ENCODE data around the gene SIAH2. TPM values are rescaled to one million over a fixed set of nuclear protein-coding genes. Genes with fewer than 3 reads are reported as not detected.

Gene SIAH2
- total RNA-seq, 1 donor: 22.5 TPM

DNA sequence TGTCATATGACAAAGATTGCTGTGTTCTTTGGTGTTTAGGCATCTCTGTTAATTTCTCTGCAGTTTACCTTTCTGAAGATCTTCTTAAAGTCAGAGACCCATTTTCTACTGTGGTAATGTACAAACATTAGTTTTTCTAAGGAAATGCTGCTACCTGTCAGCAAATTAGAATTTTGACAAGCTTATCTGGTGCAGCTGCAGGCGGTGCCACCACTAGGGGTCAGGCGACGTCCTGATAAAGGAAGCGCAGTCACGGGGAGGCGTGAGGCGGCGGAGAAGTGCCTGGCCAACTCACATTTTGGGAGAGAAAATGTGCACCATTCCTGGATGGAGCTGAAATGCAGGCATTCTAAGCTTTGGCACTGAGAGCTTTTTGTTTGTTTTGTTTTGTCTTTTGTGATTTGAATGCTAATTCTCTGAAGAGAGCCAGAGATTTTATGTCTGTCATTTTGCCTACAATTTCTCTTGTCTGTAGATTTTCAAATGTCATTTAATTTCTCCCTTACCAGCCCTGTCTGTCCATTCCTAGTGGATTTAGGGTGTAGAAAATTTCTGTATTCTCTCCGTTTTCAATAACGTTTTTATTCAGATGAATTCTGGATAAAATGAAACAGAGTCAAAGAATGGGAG, 24.9 kb upstream of the SIAH2 start:
- DNase-seq (ENCODE audit: low read depth): peak; percentile 67
- H3K4me3 ChIP-seq (ENCODE audit: low read depth, low read length): no peak overlapping the region
- TF ChIP-seq, protein P1, sequence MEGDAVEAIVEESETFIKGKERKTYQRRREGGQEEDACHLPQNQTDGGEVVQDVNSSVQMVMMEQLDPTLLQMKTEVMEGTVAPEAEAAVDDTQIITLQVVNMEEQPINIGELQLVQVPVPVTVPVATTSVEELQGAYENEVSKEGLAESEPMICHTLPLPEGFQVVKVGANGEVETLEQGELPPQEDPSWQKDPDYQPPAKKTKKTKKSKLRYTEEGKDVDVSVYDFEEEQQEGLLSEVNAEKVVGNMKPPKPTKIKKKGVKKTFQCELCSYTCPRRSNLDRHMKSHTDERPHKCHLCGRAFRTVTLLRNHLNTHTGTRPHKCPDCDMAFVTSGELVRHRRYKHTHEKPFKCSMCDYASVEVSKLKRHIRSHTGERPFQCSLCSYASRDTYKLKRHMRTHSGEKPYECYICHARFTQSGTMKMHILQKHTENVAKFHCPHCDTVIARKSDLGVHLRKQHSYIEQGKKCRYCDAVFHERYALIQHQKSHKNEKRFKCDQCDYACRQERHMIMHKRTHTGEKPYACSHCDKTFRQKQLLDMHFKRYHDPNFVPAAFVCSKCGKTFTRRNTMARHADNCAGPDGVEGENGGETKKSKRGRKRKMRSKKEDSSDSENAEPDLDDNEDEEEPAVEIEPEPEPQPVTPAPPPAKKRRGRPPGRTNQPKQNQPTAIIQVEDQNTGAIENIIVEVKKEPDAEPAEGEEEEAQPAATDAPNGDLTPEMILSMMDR (IDR thresholded peaks at IDR 0.05; ENCODE audit: insufficient read depth, low read length): peak; percentile 78

DNA sequence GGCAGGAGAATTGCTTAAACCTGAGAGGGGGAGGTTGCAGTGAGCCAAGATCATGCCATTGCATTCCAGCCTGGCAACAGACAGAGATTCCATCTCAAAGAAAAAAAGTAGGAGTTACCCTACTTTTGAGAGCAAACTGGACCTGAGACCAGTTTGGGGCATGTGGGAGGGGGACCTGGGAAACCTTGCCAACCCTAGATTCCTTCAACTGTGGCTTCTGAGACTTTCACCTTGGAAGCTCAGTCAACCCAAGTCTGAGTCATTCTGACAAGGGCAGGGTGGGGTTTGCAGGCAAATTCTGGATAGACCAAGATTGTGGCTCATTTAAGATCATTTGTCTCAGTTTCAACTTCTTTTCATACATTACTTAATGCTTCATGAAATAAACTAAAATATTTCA, 23.8 kb upstream of the SIAH2 start:
- H3K4me3 ChIP-seq (ENCODE audit: low read depth, low read length): no peak overlapping the region
- DNase-seq (ENCODE audit: low read depth): peak; percentile 70
- TF ChIP-seq, protein P1 (IDR thresholded peaks at IDR 0.05; ENCODE audit: insufficient read depth, low read length): no peak

DNA sequence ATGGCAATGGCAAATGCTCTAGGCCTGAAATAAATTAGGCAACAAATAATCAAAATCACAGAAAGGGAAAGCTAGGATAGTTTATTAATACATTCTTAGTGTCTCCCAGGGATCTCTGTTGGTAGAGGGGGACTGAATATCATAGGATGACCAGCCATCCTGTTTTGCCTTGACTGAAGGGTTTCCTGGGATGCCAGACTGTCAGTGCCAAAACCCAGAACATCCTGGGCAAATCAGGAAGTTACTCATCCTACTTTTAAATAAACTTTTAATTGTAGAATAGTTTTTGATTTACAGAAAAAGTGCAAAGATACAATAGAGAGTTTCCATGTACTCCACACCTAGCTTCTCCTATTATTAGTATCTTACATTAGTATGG, 21.8 kb upstream of the SIAH2 start:
- no peak overlapping the region for H3K4me3 ChIP-seq (ENCODE audit: low read depth, low read length)
- no peak for DNase-seq (ENCODE audit: low read depth)
- TF ChIP-seq, protein P1 (IDR thresholded peaks at IDR 0.05; ENCODE audit: insufficient read depth, low read length): no peak

DNA sequence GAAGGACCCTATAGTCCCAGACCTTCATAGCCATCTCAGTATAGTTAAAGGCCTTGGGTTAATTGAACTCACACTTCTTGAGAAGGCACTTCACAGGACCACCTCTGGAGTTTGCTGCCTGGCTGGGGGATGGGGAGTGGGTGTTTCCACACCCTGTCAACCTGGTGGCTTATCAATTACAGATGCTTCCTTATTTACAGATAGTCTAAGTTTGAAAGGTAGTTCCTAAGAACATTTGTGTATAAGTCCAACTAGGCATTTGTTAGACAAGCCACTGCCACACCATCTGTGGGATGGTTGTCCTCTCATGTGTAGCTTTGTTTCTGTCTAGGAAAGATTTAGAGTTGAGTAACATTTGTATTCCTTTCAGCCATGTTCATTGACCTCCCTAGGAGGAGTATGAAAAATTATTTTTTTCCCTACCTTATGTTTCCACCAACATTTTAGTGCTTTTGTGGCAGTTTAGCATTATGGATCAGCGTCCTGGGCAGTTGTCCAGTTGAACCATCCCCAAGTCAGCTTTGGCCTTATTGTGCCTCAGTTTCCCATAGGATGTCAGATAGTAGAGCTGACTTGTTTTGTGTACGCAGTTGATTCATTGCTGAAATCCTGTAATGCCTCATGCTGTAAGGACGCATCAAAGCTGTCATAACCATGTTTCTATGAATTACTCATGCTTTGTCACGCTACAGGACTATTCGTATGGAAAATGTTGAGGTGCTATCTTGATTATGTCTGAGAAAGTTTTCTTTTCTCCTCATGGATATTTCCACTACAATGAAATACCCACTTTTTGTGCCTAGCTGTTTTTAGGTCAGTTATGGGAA, 21.2 kb upstream of the SIAH2 start:
- DNase-seq (ENCODE audit: low read depth): no peak
- no peak overlapping the region for H3K4me3 ChIP-seq (ENCODE audit: low read depth, low read length)
- TF ChIP-seq, protein P1 (IDR thresholded peaks at IDR 0.05; ENCODE audit: insufficient read depth, low read length): no peak

DNA sequence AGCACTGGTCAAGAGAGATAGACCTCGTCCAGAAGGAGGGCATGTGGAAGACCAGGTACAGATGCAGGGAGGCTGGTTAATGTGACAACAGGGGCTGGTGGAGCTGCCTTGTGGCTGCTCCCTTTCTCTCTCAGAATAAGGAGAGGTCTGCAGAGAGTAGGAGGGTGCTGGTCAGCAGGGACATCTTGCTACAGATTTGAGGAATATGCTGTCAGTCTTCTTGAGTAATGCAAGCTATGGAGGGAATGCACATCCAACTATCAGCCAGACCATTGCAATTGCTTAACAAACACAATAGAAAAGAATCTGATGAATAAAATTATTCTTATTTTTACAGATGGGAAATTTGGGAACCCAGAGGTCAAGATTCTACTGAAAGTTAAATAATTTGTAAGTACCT, 20.3 kb upstream of the SIAH2 start:
- no peak overlapping the region for H3K4me3 ChIP-seq (ENCODE audit: low read depth, low read length)
- DNase-seq (ENCODE audit: low read depth): peak; percentile 51
- TF ChIP-seq, protein P1 (IDR thresholded peaks at IDR 0.05; ENCODE audit: insufficient read depth, low read length): no peak

DNA sequence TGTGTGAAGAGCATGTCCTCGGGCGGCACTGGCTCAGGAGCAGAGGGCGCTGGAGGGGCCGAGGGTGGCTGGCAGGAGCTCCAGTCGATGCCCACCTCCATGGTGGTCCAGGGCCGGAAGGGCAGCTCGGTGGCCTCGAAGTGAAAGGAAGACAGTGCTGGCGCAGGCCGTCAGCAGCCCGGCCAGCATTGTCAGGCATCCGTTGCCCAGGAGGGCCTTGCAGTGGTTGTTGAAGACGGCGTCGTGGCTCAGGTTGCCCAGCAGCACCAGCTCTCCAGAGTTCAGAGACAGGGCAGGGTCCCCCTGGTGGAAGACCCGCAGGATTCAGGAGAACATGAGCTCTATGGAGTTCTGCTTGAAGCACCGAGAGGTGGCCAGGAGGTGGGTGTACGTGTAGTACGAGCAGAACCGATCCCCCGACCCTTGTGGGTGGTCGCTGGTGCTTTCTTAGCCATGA, 16.5 kb upstream of the SIAH2 start:
- H3K4me3 ChIP-seq (ENCODE audit: low read depth, low read length): no peak overlapping the region
- DNase-seq (ENCODE audit: low read depth): no peak
- TF ChIP-seq, protein P1 (IDR thresholded peaks at IDR 0.05; ENCODE audit: insufficient read depth, low read length): no peak

Data from fibroblast of the aortic adventitia (primary cell).